Measurements from ENCODE around the gene CHST14.
A peak's percentile ranks its signal among the peaks of the same experiment; 100 is the strongest.

The CHST14 gene

DNA sequence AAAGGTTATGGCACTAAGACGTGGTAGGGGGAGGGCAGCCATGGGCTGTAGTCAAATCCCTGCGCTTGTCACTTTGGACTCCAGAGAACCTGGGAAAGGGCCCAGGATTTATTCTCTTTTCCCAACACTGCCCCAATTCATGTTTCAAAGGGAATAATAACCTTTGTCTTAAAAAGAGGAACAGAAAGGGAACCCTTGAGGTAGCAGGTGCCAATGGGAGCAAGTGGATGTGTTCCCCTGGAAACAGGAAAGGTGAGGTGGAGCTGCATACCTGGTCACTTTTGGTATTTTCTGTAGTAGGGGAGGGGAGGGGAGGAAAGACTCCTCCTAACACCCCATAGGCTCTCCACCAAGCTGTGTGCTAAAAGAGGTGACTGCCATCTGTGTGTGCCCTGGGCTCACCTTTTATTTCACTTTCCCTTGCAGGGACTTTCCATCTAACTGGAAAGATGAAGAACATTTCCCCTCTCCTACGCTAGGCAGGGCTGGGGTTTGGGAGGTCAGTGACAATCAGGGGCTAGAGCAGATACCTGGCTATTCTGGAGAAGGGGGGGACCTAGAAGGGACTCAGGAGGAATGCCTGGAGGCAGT, 6.1 kb upstream of the CHST14 start:
- no peak for DNase-seq

DNA sequence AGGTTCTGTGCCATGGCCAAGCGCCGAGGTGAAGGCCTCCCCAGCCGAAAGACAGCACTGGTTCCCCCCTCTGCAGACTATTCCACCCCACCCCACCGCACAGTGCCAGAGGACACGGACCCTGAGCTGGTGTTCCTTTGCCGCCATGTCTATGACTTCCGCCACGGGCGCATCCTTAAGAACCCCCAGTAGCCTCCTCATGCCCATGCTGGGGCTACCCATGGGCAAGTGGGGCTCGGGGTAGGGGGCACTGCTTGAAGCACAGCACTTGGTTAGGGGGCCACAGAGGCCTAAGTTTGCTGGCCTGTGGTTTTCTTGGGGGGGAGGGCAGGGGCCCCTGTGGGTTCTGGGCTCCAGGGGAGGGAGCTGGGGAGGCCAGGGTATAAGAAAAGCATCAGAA, 4.8 kb upstream of the CHST14 start:
- no peak for DNase-seq

DNA sequence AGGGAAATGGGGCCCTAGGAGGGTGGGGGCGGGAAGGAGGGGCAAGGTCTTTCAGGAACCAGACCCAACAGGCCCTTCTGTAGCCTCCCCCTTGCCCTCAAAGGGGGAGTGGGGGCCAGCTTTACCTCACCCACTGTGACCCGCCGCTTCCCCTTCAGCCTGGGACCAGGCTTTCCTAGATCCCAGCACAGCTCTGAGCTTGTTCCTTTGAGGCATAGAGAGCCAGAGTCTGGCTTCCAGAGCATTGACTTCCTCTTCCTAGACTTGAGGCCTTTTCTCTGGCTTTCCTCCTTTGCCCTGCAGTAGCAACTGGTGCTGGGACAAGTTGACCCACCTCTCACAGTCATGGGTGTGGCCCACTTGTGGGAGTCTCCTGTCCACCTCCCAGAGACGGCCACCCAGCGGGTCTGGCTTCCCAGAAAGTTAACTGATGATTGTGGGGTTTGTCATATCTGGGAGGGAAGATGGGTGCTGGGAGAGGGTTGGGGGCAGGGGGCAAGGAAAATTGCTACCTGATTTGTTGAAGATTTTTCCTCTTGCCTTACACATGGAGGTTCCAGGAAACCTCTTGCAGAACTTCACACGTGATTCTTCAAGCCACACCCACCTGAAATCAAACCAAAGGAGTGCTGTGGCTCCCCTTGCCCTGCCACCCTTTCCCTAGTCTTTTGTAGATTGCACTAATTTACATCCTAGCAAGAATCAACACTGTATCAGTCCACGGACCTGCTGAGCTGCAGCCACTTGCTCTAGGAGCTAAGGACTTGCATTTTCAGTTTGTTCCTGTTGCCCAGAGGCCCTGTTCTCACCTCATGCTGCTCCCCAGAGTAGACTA, 4.1 kb upstream of the CHST14 start:
- no peak for DNase-seq

DNA sequence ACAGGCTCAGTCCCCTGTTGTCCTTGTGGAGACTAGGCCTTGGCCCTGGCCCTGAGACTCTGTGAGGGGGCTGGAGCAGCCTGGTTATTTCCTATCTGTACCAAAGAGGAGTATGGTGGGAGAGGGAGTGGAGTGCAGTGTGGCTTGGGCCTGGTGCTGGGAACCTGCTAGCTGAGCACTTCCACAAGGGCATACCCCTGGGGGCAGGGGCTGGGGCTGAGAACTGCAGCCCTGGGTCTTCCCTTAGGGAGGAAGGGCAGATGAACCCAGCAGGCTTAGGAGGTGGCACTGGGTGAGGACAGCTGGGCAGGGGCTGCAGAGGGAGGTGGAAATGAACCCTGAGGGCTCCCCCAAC, 3.5 kb upstream of the CHST14 start:
- no peak for DNase-seq

DNA sequence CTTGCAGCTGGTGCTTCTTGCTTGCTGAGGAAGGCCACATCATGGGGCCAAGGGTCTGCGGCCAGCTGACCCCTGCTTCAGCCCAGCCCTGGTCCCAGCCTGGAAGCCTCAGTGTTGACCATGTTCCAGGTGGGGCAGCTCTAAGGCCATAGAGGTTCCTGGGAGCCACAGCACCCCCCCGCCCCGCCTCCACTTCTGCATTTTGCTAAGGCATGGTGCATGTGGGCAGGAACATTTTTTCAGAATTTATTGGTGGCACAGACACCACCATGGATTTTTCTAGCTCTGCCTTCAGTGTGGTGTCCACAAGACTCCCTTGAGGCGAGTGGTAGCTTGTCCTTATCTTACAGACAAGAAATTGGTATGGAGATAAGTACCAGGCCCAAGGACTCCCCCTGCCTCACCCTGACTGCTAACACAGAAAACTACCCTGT, 1.9 kb upstream of the CHST14 start:
- no peak for DNase-seq

DNA sequence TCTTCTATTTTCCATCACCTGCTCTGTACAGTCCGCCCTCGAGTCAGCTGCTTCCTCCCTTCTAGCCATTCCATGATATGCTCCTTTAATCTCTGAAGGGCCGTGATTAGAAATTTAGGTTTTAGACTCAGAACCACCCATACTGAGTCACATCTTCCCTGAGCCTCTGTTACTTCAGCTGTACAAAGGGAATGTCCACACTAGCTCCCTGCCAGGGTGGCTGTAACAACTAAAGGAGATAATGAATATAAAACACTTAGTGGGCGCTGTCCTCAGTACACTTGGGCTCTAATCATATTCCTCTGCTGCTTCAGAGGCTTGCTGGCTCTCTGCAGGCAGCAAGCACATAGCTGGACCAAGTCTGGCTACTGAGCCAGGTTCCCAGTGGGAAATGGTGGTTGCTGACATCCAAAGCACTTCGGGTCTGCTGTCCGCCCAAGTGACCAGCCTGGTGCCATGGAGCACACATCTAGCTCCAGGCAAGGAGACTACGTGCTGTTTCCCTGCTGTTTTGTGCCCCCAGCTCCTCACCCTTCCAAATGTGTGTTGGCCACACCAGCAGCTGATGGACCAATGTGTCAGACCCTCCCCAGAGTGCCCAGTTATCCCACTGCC, 901 bp upstream of the CHST14 start:
- DNase-seq, result no peak

DNA sequence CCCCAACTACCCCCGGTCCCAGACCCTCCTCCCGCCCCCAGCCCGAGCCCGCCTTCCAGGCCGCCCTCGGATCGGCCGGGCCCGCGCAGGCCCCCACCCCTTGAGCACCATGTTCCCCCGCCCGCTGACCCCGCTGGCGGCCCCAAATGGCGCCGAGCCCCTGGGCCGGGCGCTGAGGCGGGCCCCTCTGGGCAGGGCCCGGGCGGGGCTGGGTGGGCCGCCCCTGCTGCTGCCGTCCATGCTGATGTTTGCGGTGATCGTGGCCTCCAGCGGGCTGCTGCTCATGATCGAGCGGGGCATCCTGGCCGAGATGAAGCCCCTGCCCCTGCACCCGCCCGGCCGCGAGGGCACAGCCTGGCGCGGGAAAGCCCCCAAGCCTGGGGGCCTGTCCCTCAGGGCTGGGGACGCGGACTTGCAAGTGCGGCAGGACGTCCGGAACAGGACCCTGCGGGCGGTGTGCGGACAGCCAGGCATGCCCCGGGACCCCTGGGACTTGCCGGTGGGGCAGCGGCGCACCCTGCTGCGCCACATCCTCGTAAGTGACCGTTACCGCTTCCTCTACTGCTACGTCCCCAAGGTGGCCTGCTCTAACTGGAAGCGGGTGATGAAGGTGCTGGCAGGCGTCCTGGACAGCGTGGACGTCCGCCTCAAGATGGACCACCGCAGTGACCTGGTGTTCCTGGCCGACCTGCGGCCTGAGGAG, 472 bp downstream of the CHST14 start:
- peak; percentile 12 for DNase-seq

DNA sequence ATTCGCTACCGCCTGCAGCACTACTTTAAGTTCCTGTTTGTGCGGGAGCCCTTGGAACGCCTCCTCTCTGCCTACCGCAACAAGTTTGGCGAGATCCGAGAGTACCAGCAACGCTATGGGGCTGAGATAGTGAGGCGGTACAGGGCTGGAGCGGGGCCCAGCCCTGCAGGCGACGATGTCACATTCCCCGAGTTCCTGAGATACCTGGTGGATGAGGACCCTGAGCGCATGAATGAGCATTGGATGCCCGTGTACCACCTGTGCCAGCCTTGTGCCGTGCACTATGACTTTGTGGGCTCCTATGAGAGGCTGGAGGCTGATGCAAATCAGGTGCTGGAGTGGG, 995 bp downstream of the CHST14 start:
- DNase-seq, result peak; percentile 20

DNA sequence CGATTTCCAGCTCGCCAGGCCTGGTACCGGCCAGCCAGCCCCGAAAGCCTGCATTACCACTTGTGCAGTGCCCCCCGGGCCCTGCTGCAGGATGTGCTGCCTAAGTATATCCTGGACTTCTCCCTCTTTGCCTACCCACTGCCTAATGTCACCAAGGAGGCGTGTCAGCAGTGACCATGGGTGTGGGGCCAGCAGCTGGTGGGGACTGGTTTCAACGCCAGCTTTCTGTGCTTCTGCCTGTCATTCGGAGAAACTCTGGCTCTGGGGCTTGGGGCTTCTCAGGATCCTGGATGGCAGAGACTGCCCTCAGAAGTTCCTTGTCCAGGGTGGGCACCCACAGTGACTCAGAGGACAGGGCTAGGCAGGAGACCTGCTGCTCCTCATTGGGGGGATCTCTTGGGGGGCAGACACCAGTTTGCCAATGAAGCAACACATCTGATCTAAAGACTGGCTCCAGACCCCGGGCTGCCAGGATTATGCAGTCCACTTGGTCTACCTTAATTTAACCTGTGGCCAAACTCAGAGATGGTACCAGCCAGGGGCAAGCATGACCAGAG, 1.5 kb downstream of the CHST14 start:
- DNase-seq, result no peak

DNA sequence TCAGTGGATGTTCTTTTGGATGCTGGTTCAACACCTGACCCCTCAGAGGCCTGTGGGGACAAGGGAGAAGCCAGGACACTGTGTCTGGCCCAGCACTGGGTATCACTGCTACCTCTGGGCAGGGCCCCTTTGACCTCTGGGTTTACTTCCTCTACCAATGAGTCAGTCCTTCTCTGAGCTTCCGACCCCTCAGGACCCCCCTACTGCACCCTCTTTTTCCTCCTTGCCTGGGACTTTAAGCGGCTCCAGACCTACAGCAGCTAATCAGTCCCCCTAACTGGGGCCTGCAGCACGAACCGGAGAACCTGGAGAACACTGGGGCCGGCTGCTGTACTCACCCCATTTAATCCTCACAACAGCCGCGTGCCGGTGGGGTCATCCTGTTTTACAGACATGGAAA, 3.8 kb downstream of the CHST14 start:
- no peak for DNase-seq

DNA sequence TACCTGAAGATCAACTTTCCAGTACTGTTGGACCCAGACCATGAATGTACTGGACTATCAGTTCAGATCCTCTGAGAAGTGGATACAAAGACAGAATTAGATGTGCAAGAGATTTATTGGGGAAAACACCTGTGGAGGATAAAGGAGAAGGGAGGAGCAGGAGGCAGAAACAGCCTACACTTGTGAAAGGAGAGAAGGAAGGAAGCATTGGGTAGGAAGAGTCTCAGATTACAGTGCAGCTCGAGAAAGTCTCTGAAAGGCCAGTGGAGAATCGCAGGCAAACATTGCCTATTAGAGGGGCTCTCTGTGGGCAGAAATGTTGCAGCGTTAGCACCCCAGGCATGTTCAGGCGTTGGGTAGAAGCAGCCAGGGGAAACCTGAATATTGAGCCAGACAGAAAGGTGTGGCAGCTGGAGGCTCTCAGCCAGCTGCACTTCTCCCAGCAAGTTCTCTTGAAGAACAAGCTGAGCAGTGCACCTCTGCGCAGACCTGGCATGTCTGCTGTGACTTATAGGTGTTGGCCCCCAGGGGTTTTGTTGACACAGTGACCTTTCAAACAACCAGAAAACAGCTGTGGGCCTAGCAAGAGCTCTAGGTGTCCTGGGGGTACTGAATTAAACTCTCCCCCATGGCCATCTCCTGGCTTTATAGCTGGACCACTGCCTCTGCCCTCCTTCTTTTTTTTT, 7.0 kb downstream of the CHST14 start:
- DNase-seq, result no peak

DNA sequence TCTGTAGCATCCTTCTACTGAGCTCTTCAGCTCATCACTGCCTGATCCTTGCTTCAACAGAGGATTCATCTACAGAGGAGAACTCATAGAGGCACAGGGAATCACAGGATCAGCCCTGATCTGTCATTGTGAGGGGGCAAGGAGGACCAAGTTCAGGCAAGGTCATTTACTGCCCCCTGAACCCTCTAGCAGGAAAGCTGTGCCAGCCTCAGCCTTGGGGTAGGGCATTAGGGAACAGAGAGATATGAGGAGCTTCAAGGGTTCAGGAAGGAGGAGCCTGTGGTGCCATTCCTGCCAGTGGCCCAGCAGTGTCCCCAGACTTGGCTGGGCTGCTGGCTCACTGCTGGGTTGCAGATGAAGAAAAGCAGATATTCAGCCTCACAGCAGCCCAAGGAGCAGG, 8.2 kb downstream of the CHST14 start:
- no peak for DNase-seq

DNA sequence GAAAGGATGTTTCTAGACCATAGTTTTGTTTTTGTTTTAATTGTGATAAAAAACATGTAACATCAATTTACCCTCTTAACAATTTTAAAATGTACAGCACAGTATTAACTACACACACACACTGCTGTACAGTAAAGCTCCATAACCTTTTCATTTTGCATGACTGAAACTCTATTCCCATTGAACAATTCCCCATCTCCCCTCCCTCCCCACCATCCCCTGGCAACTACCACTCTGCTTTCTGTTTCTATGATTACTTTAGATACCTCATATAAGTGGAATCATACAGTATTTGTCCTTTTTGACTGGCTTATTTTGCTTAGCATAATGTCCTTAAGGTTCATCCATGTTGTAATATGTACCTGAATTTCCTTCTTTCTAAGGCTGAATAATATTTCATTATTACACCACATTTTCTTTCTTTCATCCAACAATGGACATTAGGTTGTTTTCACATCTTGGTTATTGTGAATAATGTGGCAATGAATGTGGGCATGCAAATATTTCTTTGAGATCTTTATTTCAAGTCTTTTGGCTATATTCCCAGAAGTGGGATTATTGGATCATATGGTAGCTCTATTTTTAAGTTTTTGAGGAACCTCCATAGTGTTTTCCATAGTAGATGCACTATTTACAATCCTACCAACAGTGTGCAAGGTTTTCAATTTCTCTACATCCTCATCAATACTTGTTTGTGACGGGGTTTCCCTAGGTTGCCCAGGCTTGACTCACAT, 10.7 kb downstream of the CHST14 start:
- no peak for DNase-seq

DNA sequence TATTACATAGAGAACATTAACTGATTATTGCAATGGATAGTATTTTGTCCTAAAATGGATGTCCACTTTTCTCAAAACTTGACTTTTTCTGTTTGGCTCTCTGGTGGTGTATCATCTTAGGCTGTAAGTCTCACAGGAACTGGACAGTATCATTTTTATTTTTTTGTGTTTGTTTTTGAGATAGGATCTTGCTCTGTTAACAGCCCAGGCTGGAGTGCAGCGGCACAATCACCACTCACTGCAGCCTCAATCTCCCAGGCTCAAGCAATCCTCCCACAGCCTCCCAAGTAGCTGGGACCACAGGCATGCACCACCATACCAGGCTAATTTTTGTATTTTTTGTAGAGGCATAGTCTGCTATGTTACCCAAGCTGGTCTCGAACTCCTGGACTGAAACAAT, 13.1 kb downstream of the CHST14 start:
- DNase-seq, result no peak

DNA sequence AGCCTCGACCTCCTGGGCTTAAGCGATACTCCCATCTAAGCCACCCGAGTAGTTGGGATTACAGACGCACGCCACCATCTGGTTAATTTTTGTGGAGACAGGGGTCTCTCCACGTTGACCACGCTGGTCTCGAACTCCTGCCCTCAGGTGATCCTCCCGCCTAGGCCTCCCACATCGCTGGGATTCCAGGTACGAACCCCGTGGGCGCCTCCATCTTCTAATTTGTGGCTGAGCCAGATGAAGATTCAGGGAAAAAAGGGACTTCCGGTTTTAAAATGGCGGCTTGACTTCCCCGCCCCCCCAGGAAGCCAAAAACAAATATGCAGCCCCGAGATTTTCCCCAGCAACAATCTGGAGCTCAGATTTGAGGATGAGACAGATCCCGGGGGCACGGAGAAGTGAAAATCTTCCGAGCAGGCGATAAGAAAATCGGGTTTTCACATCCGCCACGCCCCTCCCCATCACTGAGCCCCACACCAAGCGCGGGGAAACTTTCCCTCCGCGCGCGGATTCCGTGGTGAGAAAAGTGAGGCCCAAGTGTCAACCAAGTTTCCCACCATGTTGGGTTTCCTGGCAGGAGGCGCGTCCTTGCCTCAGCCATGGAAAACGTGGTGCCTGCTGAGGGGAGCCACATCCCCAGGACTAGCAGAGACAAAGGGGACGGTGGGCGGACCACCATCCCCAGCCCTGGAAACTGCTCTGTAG, 15.4 kb downstream of the CHST14 start:
- no peak for DNase-seq

DNA sequence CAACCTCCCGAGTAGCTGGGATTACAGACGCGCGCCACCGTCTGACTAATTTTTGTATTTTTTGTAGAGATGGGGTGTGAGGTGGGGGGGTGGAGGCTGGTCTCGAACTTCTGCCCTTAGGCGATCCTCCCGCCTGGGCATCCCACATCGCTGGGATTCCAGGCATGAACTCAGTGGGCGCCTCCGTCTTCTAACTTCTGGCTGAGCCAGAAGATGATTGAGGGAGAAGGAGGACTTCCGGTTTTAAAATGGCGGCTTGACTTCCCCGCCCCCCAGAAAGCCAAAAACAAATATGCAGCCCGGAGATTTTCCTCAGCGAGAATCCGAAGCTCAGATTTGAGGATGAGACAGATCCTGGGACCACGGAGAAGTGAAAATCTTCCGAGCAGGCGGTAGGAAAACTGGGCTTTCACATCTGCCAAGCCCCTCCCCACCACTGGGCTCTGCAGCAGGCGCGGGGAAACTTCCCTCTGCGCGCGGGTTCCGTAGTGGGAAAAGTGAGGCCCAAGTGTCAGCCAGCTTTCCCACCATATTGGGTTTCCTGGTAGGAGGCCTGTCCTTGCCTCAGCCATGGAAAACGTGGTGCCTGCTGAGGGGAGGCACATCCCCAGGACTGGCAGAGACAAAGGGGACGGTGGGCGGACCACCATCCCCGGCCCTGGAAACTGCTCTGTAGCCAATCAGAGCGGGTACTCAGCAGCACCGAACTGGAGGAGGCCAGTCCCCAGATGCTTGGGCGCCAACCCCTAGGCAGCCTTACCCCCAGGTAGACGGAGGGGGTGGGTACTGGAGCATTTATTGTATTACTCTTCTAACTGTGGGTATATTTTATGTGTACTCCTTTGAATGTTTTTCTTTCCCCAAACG, 17.3 kb downstream of the CHST14 start:
- no peak for DNase-seq

DNA sequence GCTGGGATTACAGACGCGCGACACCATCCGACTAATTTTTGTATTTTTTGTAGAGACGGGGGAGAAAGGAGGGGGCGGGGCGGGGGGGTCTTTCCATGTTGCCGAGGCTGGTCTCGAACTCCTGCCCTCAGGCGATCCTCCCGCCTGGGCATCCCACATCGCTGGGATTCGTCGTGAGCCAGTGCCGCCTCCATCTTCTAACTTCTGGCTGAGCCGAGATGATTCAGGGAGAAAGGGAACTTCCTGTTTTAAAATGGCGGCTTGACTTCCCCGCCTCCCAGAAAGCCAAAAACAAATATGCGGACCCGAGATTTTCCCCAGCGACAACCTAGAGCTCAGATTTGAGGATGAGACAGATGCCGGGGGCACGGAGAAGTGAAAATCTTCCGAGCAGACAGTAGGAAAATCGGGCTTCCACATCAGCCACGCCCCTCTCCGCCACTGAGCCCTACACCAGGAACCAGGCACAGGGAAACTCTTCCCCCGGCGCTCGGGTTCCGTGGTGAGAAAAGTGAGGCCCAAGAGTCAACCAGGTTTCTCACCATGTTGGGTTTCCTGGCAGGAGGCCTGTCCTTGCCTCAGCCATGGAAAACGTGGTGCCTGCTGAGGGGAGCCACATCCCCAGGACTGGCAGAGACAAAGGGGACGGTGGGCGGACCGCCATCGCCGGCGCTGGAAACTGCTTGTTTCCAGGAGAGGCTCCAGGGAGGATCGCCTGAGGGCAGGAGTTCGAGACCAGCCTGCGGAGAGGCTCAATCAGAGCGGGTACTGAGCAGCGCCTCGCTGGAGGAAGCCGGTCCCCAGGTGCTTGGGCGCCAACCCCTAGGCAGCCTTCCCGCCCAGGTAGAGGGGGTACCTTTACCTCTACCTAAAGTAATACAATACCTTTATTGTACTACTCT, 18.7 kb downstream of the CHST14 start:
- no peak for DNase-seq

DNA sequence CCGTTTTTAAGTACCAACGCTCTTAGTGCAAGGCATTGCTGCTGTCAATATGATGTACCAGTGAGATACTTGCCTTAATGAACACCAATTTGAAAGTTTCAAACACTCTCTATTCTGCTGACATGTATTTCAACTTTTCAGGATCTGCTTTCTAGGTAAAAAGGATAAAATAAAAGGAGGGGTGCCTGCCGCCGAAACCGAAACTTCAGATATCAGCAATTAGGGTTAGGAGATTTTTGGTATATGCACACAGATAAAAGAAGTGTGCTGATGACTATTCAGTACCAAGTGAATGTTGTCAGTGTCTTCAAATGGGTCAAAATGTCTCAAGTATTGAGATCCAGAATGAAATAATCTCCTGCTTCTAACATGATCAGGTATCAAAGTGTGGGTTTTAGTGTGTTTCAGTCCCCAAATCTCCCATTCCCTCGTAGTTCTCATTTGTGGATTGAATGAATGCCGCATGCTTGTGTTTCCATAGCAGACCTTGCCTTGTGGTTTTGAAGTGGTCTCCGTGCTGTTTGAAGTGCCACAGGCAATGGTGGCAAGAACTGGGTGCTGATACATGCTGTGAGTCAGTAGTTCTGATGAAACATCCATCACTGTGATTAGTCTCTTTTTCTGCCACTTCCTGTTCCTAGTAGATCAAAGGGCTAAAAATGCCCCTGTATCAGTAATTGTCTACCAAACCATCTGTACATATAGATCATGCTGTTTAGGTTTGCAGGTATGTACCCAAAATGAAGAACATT, 22.5 kb downstream of the CHST14 start:
- DNase-seq, result peak; percentile 79

DNA sequence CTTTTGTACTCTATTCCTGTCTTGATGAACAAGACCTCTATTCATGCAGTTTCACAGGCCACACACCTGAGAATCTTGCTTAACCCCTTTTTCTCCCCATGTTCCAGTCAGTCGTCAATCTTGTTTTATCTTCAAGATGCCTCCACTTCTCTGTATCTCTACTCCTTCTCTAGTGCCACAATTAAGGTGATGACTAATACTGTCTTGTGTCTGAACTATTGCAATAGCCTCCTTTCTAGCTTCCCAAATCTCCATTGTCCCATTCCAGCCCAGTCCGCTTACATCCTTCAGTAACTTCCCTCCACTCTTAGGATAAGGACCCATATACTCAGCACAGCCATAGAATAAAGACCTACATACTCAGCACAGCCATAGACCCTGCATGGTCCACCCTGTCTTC, 24.7 kb downstream of the CHST14 start:
- DNase-seq, result no peak
